ENCODE results near the gene INTS11.
A peak's percentile ranks its signal among the peaks of the same experiment; 100 is the strongest.

INTS11 gene

DNA sequence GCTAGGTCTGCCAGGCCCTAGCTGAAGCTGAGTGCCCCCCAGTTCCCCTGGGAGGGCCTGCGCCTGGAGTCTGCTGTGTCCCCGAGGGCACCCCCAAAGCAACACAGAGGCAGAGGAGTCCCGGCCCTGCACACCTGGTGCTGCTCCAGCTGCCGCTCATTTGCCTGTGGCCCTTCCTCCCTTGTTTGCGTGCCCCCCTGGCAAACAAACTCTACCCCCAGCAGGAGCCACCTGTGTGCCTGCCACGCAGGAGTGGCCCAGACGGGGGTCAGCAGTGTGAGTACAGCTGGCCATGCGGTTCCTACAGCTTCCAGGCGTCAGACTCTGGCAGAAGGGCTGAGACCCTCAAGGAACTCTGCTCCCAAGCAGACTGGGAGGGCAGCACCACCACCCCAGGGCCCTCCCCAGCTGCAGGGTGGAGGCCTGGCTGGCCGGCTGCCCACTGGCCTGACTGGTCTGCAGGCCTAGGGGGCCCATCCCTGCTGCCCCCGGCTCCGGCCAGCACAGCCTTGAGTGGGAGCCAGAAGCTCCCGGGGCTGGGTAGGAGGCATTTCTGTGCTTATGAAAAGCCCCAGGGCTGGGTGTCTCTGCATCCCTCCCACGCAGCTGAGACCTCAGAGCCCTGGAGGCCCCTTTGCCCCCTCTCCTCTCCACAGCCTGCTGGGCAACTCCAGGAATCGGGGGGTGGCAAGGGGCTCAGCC lies 6.1 kb upstream of the INTS11 start (continued):
- TF ChIP-seq, protein P1, sequence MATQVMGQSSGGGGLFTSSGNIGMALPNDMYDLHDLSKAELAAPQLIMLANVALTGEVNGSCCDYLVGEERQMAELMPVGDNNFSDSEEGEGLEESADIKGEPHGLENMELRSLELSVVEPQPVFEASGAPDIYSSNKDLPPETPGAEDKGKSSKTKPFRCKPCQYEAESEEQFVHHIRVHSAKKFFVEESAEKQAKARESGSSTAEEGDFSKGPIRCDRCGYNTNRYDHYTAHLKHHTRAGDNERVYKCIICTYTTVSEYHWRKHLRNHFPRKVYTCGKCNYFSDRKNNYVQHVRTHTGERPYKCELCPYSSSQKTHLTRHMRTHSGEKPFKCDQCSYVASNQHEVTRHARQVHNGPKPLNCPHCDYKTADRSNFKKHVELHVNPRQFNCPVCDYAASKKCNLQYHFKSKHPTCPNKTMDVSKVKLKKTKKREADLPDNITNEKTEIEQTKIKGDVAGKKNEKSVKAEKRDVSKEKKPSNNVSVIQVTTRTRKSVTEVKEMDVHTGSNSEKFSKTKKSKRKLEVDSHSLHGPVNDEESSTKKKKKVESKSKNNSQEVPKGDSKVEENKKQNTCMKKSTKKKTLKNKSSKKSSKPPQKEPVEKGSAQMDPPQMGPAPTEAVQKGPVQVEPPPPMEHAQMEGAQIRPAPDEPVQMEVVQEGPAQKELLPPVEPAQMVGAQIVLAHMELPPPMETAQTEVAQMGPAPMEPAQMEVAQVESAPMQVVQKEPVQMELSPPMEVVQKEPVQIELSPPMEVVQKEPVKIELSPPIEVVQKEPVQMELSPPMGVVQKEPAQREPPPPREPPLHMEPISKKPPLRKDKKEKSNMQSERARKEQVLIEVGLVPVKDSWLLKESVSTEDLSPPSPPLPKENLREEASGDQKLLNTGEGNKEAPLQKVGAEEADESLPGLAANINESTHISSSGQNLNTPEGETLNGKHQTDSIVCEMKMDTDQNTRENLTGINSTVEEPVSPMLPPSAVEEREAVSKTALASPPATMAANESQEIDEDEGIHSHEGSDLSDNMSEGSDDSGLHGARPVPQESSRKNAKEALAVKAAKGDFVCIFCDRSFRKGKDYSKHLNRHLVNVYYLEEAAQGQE (tag by site-specific recombination; IDR thresholded peaks at IDR 0.05) = no peak
- TF ChIP-seq, protein P2, sequence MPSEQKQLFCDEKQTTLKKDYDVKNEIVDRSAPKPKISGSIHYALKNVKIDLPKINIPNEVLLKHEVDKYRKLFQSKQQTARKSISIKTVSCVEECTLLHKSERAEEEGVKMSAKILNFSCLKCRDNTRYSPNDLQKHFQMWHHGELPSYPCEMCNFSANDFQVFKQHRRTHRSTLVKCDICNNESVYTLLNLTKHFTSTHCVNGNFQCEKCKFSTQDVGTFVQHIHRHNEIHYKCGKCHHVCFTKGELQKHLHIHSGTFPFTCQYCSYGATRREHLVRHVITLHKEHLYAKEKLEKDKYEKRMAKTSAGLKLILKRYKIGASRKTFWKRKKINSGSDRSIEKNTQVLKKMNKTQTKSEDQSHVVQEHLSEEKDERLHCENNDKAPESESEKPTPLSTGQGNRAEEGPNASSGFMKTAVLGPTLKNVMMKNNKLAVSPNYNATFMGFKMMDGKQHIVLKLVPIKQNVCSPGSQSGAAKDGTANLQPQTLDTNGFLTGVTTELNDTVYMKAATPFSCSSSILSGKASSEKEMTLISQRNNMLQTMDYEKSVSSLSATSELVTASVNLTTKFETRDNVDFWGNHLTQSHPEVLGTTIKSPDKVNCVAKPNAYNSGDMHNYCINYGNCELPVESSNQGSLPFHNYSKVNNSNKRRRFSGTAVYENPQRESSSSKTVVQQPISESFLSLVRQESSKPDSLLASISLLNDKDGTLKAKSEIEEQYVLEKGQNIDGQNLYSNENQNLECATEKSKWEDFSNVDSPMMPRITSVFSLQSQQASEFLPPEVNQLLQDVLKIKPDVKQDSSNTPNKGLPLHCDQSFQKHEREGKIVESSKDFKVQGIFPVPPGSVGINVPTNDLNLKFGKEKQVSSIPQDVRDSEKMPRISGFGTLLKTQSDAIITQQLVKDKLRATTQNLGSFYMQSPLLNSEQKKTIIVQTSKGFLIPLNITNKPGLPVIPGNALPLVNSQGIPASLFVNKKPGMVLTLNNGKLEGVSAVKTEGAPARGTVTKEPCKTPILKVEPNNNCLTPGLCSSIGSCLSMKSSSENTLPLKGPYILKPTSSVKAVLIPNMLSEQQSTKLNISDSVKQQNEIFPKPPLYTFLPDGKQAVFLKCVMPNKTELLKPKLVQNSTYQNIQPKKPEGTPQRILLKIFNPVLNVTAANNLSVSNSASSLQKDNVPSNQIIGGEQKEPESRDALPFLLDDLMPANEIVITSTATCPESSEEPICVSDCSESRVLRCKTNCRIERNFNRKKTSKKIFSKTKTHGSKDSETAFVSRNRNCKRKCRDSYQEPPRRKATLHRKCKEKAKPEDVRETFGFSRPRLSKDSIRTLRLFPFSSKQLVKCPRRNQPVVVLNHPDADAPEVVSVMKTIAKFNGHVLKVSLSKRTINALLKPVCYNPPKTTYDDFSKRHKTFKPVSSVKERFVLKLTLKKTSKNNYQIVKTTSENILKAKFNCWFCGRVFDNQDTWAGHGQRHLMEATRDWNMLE (tag by site-specific recombination; conservative IDR thresholded peaks at IDR 0.05; ENCODE audit: low read depth) = no peak
- no peak for TF ChIP-seq ZNF366 (tag by site-specific recombination; conservative IDR thresholded peaks at IDR 0.05)
- no peak for TF ChIP-seq OVOL3 (tag by site-specific recombination; IDR thresholded peaks at IDR 0.05)

DNA sequence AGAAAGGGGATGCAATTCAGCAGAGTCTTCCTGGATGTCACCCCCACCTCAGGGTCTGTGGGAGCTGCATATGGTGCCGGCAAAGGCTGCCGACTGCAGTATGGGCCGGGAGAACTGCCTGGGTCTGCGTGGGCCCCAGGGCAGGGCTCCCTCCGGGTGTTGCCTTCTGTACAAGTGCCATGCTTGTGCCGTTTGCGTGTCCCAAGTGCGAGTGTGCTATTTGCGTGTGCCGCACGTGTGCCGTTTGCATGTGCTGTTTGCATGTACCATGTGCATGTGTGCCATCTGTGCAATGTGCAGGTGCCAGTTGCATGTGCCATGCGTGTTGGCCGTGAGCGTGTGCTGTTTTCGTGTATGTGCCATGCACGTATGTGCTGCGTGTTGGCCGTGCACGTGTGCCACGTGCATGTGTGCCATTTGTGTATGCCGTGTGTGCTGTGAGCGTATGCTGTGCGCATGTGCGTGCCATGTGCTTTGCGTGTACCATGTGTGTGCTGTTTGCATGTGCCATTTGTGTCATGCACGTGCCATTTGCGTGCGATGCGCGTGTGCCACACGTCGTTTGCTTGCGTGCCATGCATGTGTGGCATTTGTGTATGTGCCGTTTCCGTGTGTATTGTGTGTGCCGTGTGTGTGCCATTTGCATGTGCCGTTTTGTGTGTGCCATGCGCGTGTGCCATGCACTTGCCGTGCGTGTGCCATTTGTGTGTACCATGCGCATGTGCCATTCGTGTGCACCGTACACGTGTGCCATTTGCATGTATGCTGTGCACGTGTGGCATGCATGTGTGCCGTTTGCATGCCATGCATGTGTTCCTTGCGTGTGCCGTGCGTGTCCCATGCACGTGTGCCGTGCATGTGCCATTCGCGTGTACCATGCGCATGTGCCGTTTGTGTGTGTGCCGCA lies 5.1 kb upstream of the INTS11 start:
- Histone ChIP-seq H3K4me3 (ENCODE audit: low read depth, low read length) (no peak overlapping the region), H3K27ac (ENCODE audit: extremely low read depth, low read depth, low read length) (no peak overlapping the region), H3K36me3 (ENCODE audit: control insufficient read depth in 2 of 2, insufficient read depth in 1 of 2, low read length in 2 of 2) (peaks cover 0 to 29% of the 10 kb centered on the region in 2 experiments; a peak in 1 of 3 replicates), H3K9me3 (ENCODE audit: control insufficient read depth, insufficient read depth, low read depth, low read length) (no peaks in the 10 kb centered on the region), H3K4me1 (ENCODE audit: control insufficient read depth, insufficient read depth, low read length) (peaks cover 4% of the 10 kb centered on the region; the same call in 1 of the 2 replicates)
- ChIA-PET POLR2A (interaction anchor here (1.3 kb wide), 1 partner anchor 20 kb away, joined by 3 read pairs; no protein-coding TSS in a partner anchor), CTCF (no interaction called here)
- TF ChIP-seq, protein P3, sequence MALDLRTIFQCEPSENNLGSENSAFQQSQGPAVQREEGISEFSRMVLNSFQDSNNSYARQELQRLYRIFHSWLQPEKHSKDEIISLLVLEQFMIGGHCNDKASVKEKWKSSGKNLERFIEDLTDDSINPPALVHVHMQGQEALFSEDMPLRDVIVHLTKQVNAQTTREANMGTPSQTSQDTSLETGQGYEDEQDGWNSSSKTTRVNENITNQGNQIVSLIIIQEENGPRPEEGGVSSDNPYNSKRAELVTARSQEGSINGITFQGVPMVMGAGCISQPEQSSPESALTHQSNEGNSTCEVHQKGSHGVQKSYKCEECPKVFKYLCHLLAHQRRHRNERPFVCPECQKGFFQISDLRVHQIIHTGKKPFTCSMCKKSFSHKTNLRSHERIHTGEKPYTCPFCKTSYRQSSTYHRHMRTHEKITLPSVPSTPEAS (tag by site-specific recombination; IDR thresholded peaks at IDR 0.05) = no peak
- TF ChIP-seq, protein P4, sequence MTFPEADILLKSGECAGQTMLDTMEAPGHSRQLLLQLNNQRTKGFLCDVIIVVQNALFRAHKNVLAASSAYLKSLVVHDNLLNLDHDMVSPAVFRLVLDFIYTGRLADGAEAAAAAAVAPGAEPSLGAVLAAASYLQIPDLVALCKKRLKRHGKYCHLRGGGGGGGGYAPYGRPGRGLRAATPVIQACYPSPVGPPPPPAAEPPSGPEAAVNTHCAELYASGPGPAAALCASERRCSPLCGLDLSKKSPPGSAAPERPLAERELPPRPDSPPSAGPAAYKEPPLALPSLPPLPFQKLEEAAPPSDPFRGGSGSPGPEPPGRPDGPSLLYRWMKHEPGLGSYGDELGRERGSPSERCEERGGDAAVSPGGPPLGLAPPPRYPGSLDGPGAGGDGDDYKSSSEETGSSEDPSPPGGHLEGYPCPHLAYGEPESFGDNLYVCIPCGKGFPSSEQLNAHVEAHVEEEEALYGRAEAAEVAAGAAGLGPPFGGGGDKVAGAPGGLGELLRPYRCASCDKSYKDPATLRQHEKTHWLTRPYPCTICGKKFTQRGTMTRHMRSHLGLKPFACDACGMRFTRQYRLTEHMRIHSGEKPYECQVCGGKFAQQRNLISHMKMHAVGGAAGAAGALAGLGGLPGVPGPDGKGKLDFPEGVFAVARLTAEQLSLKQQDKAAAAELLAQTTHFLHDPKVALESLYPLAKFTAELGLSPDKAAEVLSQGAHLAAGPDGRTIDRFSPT (tag by site-specific recombination; IDR thresholded peaks at IDR 0.05) = peak; percentile 73
- TF ChIP-seq ZNF768 (tag by site-specific recombination; IDR thresholded peaks at IDR 0.05) (no peak), ZBTB20 (tag by site-specific recombination; IDR thresholded peaks at IDR 0.05) (0 out of 2 replicates have a peak, but pooled peaks have one; percentile 11), ZNF777 (tag by site-specific recombination; IDR thresholded peaks at IDR 0.05; ENCODE audit: borderline replicate concordance) (no peak)
- TF ChIP-seq, protein P5, sequence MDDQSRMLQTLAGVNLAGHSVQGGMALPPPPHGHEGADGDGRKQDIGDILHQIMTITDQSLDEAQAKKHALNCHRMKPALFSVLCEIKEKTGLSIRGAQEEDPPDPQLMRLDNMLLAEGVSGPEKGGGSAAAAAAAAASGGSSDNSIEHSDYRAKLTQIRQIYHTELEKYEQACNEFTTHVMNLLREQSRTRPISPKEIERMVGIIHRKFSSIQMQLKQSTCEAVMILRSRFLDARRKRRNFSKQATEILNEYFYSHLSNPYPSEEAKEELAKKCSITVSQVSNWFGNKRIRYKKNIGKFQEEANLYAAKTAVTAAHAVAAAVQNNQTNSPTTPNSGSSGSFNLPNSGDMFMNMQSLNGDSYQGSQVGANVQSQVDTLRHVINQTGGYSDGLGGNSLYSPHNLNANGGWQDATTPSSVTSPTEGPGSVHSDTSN (CRISPR knock-in tag; IDR thresholded peaks at IDR 0.05) = 0 out of 2 replicates have a peak, but pooled peaks have one; percentile 22

Data from HEK293 (cell line).